Measurements from ENCODE around the gene NXPE3.

DNA sequence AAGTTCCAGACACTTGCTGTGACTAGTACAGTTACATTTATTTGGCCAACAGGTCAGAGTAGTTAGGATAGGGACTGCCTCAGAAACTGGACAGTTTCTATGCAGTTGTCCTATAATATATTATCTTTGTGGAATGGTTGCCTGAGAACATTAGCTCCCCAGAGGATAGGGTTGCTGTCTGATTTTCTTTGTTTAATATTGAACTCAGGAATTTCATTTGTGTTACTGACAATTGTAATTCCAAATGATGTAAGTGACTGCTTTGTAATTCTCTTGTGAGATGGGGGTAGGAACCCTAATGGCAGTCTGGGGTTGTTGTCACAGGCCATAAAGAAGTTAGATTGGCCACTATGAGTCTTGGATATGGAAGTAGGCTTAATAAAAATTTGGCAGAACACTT, 2.2 kb downstream of the NXPE3 start:
- TF ChIP-seq, protein P1, sequence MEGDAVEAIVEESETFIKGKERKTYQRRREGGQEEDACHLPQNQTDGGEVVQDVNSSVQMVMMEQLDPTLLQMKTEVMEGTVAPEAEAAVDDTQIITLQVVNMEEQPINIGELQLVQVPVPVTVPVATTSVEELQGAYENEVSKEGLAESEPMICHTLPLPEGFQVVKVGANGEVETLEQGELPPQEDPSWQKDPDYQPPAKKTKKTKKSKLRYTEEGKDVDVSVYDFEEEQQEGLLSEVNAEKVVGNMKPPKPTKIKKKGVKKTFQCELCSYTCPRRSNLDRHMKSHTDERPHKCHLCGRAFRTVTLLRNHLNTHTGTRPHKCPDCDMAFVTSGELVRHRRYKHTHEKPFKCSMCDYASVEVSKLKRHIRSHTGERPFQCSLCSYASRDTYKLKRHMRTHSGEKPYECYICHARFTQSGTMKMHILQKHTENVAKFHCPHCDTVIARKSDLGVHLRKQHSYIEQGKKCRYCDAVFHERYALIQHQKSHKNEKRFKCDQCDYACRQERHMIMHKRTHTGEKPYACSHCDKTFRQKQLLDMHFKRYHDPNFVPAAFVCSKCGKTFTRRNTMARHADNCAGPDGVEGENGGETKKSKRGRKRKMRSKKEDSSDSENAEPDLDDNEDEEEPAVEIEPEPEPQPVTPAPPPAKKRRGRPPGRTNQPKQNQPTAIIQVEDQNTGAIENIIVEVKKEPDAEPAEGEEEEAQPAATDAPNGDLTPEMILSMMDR (tag by site-specific recombination; IDR thresholded peaks at IDR 0.05): no peak
- TF ChIP-seq ZNF747 (tag by site-specific recombination; IDR thresholded peaks at IDR 0.05) (no peak), ZNF571 (tag by site-specific recombination; IDR thresholded peaks at IDR 0.05) (no peak), ZNF221 (tag by site-specific recombination; IDR thresholded peaks at IDR 0.05; ENCODE audit: borderline replicate concordance) (no peak), ZNF623 (tag by site-specific recombination; IDR thresholded peaks at IDR 0.05) (no peak), ZNF416 (tag by site-specific recombination; IDR thresholded peaks at IDR 0.05) (no peak), ZNF529 (tag by site-specific recombination; IDR thresholded peaks at IDR 0.05; ENCODE audit: insufficient replicate concordance) (no peak), ZNF23 (tag by site-specific recombination; IDR thresholded peaks at IDR 0.05; ENCODE audit: borderline replicate concordance) (no peak), ZNF335 (tag by site-specific recombination; conservative IDR thresholded peaks at IDR 0.05) (no peak), ZNF214 (tag by site-specific recombination; IDR thresholded peaks at IDR 0.05; ENCODE audit: borderline replicate concordance) (no peak)
- TF ChIP-seq, protein P2, sequence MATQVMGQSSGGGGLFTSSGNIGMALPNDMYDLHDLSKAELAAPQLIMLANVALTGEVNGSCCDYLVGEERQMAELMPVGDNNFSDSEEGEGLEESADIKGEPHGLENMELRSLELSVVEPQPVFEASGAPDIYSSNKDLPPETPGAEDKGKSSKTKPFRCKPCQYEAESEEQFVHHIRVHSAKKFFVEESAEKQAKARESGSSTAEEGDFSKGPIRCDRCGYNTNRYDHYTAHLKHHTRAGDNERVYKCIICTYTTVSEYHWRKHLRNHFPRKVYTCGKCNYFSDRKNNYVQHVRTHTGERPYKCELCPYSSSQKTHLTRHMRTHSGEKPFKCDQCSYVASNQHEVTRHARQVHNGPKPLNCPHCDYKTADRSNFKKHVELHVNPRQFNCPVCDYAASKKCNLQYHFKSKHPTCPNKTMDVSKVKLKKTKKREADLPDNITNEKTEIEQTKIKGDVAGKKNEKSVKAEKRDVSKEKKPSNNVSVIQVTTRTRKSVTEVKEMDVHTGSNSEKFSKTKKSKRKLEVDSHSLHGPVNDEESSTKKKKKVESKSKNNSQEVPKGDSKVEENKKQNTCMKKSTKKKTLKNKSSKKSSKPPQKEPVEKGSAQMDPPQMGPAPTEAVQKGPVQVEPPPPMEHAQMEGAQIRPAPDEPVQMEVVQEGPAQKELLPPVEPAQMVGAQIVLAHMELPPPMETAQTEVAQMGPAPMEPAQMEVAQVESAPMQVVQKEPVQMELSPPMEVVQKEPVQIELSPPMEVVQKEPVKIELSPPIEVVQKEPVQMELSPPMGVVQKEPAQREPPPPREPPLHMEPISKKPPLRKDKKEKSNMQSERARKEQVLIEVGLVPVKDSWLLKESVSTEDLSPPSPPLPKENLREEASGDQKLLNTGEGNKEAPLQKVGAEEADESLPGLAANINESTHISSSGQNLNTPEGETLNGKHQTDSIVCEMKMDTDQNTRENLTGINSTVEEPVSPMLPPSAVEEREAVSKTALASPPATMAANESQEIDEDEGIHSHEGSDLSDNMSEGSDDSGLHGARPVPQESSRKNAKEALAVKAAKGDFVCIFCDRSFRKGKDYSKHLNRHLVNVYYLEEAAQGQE (tag by site-specific recombination; IDR thresholded peaks at IDR 0.05): no peak
- TF ChIP-seq, protein P3, sequence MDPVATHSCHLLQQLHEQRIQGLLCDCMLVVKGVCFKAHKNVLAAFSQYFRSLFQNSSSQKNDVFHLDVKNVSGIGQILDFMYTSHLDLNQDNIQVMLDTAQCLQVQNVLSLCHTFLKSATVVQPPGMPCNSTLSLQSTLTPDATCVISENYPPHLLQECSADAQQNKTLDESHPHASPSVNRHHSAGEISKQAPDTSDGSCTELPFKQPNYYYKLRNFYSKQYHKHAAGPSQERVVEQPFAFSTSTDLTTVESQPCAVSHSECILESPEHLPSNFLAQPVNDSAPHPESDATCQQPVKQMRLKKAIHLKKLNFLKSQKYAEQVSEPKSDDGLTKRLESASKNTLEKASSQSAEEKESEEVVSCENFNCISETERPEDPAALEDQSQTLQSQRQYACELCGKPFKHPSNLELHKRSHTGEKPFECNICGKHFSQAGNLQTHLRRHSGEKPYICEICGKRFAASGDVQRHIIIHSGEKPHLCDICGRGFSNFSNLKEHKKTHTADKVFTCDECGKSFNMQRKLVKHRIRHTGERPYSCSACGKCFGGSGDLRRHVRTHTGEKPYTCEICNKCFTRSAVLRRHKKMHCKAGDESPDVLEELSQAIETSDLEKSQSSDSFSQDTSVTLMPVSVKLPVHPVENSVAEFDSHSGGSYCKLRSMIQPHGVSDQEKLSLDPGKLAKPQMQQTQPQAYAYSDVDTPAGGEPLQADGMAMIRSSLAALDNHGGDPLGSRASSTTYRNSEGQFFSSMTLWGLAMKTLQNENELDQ (tag by site-specific recombination; IDR thresholded peaks at IDR 0.05; ENCODE audit: low read depth): no peak
- TF ChIP-seq, protein P4, sequence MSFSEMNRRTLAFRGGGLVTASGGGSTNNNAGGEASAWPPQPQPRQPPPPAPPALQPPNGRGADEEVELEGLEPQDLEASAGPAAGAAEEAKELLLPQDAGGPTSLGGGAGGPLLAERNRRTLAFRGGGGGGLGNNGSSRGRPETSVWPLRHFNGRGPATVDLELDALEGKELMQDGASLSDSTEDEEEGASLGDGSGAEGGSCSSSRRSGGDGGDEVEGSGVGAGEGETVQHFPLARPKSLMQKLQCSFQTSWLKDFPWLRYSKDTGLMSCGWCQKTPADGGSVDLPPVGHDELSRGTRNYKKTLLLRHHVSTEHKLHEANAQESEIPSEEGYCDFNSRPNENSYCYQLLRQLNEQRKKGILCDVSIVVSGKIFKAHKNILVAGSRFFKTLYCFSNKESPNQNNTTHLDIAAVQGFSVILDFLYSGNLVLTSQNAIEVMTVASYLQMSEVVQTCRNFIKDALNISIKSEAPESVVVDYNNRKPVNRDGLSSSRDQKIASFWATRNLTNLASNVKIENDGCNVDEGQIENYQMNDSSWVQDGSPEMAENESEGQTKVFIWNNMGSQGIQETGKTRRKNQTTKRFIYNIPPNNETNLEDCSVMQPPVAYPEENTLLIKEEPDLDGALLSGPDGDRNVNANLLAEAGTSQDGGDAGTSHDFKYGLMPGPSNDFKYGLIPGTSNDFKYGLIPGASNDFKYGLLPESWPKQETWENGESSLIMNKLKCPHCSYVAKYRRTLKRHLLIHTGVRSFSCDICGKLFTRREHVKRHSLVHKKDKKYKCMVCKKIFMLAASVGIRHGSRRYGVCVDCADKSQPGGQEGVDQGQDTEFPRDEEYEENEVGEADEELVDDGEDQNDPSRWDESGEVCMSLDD (tag by site-specific recombination; IDR thresholded peaks at IDR 0.05): no peak
- TF ChIP-seq, protein P5, sequence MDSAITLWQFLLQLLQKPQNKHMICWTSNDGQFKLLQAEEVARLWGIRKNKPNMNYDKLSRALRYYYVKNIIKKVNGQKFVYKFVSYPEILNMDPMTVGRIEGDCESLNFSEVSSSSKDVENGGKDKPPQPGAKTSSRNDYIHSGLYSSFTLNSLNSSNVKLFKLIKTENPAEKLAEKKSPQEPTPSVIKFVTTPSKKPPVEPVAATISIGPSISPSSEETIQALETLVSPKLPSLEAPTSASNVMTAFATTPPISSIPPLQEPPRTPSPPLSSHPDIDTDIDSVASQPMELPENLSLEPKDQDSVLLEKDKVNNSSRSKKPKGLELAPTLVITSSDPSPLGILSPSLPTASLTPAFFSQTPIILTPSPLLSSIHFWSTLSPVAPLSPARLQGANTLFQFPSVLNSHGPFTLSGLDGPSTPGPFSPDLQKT (IDR thresholded peaks at IDR 0.05; ENCODE audit: borderline replicate concordance, low read depth, low read length): no peak
